Mononuclear cell (primary cell): ENCODE results near the gene CCDC169. TPM values are rescaled to one million over a fixed set of nuclear protein-coding genes. Genes with fewer than 3 reads are reported as not detected.
"Not testable (repeated sequence)": the region's sequence is repeated elsewhere in the genome, so short reads cannot be mapped to it uniquely, and the experiment has no call there.

Experiments used
- H3K27me3 ChIP-seq: 2 replicates; pipeline ENCODE4 v1.6.0; 2011; ENCODE audit warnings: low read length, control low read depth; ENCODE audit not compliant: insufficient read depth
- H3K4me1 ChIP-seq: 2 replicates; pipeline ENCODE4 v1.5.1; 2011; ENCODE audit warnings: mild to moderate bottlenecking, low read length, control low read depth; ENCODE audit not compliant: insufficient read depth
- H3K4me3 ChIP-seq: 2 replicates; pipeline ENCODE4 v1.5.1; 2011; ENCODE audit warnings: mild to moderate bottlenecking, low read length, moderate library complexity
- H3K9me3 ChIP-seq: 2 replicates; pipeline ENCODE4 v1.5.1; 2011; ENCODE audit warnings: low read depth, mild to moderate bottlenecking, control low read depth, low read length
- total RNA-seq: library from RNA; depleted of rRNA; stranded (reverse); fragments of >200 nt; gene quantifications from one replicate; pipeline ENCODE4 v1.2.3, GENCODE V29; 2012

CCDC169 gene
- total RNA-seq, 1 donor: not detected

GRCh38 chr13:36329361-36329760 lies 31.7 kb upstream of the CCDC169 start:
- no peaks in the 10 kb centered on the region for H3K9me3 ChIP-seq
- H3K4me3 ChIP-seq: no peak overlapping the region
- no peaks in the 10 kb centered on the region for H3K4me1 ChIP-seq
- no peaks in the 10 kb centered on the region for H3K27me3 ChIP-seq

- Histone ChIP-seq H3K9me3 (no peaks in the 10 kb centered on the region), H3K4me3 (no peak overlapping the region), H3K4me1 (no peaks in the 10 kb centered on the region), H3K27me3 (no peaks in the 10 kb centered on the region)
Observed at GRCh38 chr13:36328821-36329220, 31.2 kb upstream of the CCDC169 start.

GRCh38 chr13:36325912-36326311 lies 28.3 kb upstream of the CCDC169 start:
- Histone ChIP-seq H3K4me1 (no peaks in the 10 kb centered on the region), H3K9me3 (no peaks in the 10 kb centered on the region), H3K27me3 (no peaks in the 10 kb centered on the region), H3K4me3 (no peak overlapping the region)

GRCh38 chr13:36324881-36325280 lies 27.3 kb upstream of the CCDC169 start:
- H3K4me3 ChIP-seq, H3K9me3 ChIP-seq, H3K27me3 ChIP-seq, H3K4me1 ChIP-seq: not testable (repeated sequence)

GRCh38 chr13:36323951-36324566 lies 26.4 kb upstream of the CCDC169 start:
- Histone ChIP-seq H3K4me1 (no peaks in the 10 kb centered on the region), H3K4me3 (no peak overlapping the region), H3K9me3 (no peaks in the 10 kb centered on the region), H3K27me3 (no peaks in the 10 kb centered on the region)

GRCh38 chr13:36323408-36323807 lies 25.8 kb upstream of the CCDC169 start:
- Histone ChIP-seq H3K4me3 (no peak overlapping the region), H3K9me3 (no peaks in the 10 kb centered on the region), H3K27me3 (no peaks in the 10 kb centered on the region), H3K4me1 (no peaks in the 10 kb centered on the region)

- not testable (repeated sequence) for H3K4me3 ChIP-seq, H3K27me3 ChIP-seq, H3K9me3 ChIP-seq, H3K4me1 ChIP-seq
Observed at GRCh38 chr13:36319793-36320192, 22.2 kb upstream of the CCDC169 start.

GRCh38 chr13:36313047-36313969 lies 15.7 kb upstream of the CCDC169 start:
- Histone ChIP-seq H3K4me1 (no peaks in the 10 kb centered on the region), H3K9me3 (no peaks in the 10 kb centered on the region), H3K27me3 (no peaks in the 10 kb centered on the region), H3K4me3 (no peak overlapping the region)

GRCh38 chr13:36310417-36311108 lies 12.9 kb upstream of the CCDC169 start:
- Histone ChIP-seq H3K9me3 (no peaks in the 10 kb centered on the region), H3K27me3 (no peaks in the 10 kb centered on the region), H3K4me3 (no peak overlapping the region), H3K4me1 (no peaks in the 10 kb centered on the region)

- Histone ChIP-seq H3K27me3 (peaks cover 13% of the 10 kb centered on the region), H3K4me3 (no peak overlapping the region), H3K9me3 (no peaks in the 10 kb centered on the region), H3K4me1 (peaks cover 4% of the 10 kb centered on the region)
Observed at GRCh38 chr13:36302289-36302688, 4.7 kb upstream of the CCDC169 start.

GRCh38 chr13:36299469-36299868 lies 1.9 kb upstream of the CCDC169 start:
- H3K27me3 ChIP-seq: peaks cover 21% of the 10 kb centered on the region
- not testable (repeated sequence) for H3K4me1 ChIP-seq, H3K9me3 ChIP-seq, H3K4me3 ChIP-seq

- Histone ChIP-seq H3K4me3 (no peak overlapping the region), H3K27me3 (peaks cover 21% of the 10 kb centered on the region), H3K4me1 (peaks cover 7% of the 10 kb centered on the region), H3K9me3 (no peaks in the 10 kb centered on the region)
Observed at GRCh38 chr13:36298535-36299068, 988 bp upstream of the CCDC169 start.

GRCh38 chr13:36294096-36294495 lies 3.5 kb downstream of the CCDC169 start:
- Histone ChIP-seq H3K27me3 (peaks cover 20% of the 10 kb centered on the region), H3K9me3 (no peaks in the 10 kb centered on the region), H3K4me3 (no peak overlapping the region), H3K4me1 (peaks cover 7% of the 10 kb centered on the region)

- Histone ChIP-seq H3K4me3 (no peak overlapping the region), H3K9me3 (no peaks in the 10 kb centered on the region), H3K4me1 (peaks cover 7% of the 10 kb centered on the region), H3K27me3 (peaks cover 14% of the 10 kb centered on the region)
Observed at GRCh38 chr13:36293497-36293896, 4.1 kb downstream of the CCDC169 start.

- no peaks in the 10 kb centered on the region for H3K4me1 ChIP-seq
- H3K27me3 ChIP-seq: no peaks in the 10 kb centered on the region
- no peaks in the 10 kb centered on the region for H3K9me3 ChIP-seq
- no peak overlapping the region for H3K4me3 ChIP-seq
Observed at GRCh38 chr13:36288794-36289391, 8.7 kb downstream of the CCDC169 start.
